NCI-H2029 treated with DMSO at 0.1 percent for 48 hours (cell line): Measurements from ENCODE around the gene MRPL9.

ENCODE experiments used
- DNase-seq: peaks from one replicate; lab custom pipeline; 2025; lab: John Stamatoyannopoulos, UW

The MRPL9 gene

GRCh38 chr1:151710187-151710840 is 53.0 kb downstream of the MRPL9 start:
- DNase-seq: no peak
